Muscle of arm (tissue), 12 donors: Measurements from ENCODE around the gene RASGEF1C. TPM values are rescaled to one million over a fixed set of nuclear protein-coding genes. Genes with fewer than 3 reads are reported as not detected.

Experiments used
- DNase-seq: peaks from one replicate; pipeline ENCODE4 v3.0.0-alpha.2; 2013
- polyA plus RNA-seq, 12 donors: library from polyadenylated mRNA; unstranded; fragments of 120-200 nt; gene quantifications; one replicate each; pipeline ENCODE4 v1.2.1, GENCODE V29; 2013; ENCODE audit not compliant: insufficient read length in 12 of 12

The RASGEF1C gene
- polyA plus RNA-seq, 12 donors = 1.9 to 4.5 (median 3.1) TPM; not detected in 2

- DNase-seq = no peak
Observed at GRCh38 chr5:180084638-180085561, 124.1 kb downstream of the RASGEF1C start.

DNA sequence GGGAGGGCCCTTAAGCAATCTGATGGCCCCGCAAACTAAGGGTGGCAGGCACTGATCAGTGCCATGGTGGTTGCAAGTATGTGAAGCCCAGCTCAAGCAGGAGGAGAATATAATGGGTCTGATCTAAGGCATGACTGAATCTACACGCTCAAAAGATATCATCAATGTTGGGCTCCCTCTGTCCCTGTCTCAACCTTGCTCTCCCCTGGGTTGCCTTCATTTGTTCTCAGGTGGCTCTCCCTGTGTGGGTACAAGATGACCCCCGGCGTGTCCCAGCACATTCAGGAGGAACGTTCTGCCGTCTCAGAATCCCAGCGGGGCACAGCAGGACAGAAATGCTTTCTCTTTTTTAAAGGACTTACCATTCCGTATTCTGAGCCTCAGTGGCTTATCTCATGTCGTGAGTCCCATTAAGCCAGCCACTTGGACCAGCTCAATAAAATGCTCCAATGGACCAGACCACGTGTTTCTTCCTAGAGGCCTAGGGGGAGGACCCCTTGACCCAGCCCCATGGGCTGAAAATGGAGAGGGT lies 125.4 kb downstream of the RASGEF1C start:
- no peak for DNase-seq

GRCh38 chr5:180082633-180083420 lies 126.2 kb downstream of the RASGEF1C start:
- no peak for DNase-seq

GRCh38 chr5:180081481-180081880 lies 127.5 kb downstream of the RASGEF1C start:
- no peak for DNase-seq

GRCh38 chr5:180080486-180081280 lies 128.3 kb downstream of the RASGEF1C start:
- DNase-seq = no peak

DNA sequence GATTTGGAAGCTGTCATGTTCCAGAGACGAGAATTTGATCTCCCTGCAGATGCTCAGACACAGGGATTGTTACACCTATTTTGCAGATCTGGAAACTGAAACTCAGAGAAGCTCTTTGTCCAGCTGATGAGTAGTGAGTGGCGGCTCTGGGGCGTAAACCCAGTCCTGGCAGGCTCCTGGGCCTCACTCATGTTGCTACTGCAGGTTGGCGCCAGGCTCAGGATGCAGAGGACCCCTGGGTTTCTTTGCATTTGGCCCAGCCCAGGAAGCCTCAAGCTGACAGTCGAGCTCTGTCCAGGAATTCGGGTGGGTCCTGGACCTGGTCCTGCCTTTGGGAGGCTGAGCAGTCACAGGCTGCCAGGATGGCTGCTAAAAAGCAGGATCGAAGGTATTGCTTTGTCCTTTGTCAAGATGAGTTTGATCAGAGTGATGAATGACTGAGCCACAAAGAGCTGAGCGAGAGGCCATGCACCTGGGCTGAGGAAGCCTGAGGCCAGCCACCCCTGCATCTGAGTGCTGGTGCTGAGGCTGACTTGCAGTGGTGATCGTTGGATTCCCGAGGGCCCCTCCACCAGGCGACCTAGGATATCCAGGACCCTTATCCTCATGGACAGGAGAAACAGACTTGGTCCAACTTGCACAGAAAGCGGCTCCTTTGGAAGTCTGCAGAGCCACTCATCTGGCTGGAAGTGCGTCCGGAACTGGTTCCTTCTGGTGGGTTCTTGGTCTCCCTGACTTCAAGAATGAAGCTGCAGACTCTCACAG lies 129.1 kb downstream of the RASGEF1C start:
- no peak for DNase-seq

DNA sequence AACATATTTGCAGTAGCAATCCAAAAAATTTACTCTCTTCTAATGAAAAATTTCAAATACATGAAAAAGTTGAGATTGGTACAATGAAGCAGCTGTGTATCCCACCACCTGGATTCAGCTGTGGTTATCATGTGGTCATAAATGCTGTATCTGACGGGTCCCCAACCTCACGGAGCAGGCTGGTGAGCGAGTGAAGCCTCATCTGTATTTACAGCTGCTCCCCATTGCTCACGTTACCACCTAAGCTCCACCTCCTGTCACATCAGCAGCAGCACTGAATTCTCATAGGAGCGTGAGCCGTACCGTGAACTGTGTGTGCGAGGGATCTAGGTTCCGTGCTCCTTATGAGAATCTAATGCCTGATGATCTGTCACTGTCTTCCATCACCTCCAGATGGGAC lies 130.7 kb downstream of the RASGEF1C start:
- no peak for DNase-seq

- DNase-seq = no peak
Observed at GRCh38 chr5:180077594-180078284, 131.3 kb downstream of the RASGEF1C start.

- no peak for DNase-seq
Observed at GRCh38 chr5:180075703-180076102, 133.3 kb downstream of the RASGEF1C start.

DNA sequence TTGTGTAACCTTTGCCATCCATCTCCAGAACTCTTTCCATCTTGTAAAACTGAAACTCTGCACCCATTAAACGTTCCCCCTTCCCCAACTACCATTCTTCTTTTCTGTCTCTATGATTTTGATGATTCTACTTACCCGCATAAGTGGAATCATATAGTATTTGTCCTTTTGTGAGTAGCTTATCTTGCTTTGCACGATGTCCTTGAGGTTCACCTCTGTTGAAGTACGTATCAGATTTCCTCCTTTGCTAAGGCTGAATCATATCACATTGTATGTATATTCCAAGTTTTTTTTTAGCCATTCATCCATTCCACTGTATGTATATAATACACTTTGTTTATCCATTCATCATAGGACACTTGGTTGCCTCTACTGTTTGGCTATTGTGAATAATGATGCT lies 134.5 kb downstream of the RASGEF1C start:
- DNase-seq = no peak

GRCh38 chr5:180072556-180072955 lies 136.5 kb downstream of the RASGEF1C start:
- DNase-seq = no peak

GRCh38 chr5:180072256-180072548 lies 136.8 kb downstream of the RASGEF1C start:
- no peak for DNase-seq

DNA sequence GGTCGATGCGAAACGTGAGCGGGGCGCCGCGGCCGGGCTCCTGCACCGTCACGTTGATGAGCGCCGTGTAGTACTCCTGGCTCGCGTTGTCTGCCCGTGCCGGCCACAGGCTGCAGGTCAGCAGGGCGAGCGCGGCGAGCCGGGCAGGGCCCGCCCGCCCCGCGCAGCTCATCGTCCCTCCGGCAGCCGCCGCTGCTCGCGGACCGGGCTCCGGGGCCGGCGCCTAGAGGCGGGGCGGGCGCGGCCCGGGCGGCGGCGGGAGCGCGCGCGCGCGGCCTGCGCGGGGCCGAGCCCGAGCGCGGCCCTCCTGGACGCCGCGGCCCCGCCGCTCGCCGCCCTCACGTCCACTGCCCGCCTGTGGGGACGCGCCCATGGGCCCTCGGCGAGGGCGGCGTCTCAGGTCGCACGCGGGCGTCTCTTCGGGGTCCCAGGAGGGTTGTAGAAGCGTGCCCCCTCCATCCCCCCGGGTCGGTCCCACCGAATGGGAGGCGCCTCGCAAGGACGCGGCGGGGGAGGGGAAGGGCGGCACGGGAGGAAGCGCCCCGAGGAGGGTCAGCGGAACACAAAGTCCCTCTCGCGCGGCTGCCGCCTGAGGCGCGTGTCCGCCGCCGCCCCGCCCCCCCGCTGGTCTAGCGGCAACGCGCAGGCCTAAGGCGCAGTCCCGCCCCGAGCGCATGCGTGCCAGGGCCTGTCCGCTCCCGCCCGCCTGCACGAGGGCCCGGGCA lies 137.3 kb downstream of the RASGEF1C start, which contains the start of gene RNF130:
Gene RNF130, minus strand, starts transcription at position 229 of the 725 bp plus-strand sequence. Its CDS starts 57 bp downstream, at position 172.
- DNase-seq = peak; percentile 94

DNA sequence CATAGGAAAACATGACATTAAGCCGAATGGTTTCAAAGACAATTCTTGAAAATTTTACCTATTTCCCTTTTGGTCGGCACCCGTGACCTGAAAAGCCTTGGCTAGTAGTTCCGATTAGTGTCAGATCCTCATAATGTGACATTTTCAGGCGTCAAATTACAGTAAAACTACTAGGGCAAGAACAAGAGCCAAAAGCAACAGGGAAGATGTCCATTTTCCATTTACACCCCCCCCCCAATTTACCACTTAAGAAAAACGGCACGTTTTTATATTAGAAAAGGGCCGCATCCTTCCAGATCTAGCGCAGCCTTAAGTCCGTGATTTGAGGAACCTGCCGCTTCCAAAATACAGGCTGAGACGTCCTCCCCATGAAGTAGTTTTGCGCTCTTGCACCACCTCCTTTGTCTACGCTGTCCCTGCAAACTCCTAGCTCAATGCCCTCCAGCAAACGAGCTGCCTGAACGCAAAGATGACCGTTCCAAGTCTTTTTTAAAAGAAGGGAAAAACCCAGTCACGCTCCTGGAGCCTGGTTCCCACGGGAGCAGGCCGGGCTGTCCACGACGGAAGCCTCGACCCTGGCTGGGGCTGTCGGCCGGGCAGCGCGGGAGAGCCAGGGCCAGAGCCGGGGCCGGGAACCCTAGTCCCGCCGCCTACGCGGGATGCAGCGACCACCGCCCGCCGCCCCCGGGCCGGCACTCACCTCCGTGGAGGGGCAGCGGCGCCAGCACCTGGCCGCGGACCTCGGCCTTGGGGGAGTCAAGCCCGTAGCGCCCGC lies 138.1 kb downstream of the RASGEF1C start:
- DNase-seq = peak; percentile 62

GRCh38 chr5:180069589-180070247 lies 139.3 kb downstream of the RASGEF1C start:
- peak; percentile 31 for DNase-seq

DNA sequence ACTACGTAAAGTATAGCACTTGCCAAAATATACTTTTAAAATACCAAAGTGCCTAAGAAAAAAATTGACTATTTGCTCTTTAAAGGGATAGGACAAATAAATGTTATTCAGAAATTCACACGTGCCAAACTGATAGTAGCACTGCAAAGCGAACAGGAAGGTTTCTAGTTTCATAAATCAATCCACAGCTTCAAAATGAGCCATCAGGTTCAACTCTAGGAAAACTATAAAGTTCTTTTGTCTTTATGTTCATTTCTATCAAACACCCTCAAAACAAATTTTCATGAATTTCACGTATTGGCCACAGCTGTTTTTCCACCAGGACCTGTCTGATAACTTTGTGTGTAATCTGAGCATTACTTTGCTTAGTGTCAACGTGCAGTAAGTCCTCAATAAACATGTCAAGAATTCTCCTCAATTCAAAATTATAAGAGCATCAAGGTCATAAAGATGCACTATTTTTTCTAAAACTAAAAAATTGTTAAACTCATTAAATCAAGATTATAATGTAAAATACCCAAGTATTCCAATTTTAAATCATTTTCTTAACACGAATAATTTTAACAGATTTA lies 140.4 kb downstream of the RASGEF1C start:
- no peak for DNase-seq

DNA sequence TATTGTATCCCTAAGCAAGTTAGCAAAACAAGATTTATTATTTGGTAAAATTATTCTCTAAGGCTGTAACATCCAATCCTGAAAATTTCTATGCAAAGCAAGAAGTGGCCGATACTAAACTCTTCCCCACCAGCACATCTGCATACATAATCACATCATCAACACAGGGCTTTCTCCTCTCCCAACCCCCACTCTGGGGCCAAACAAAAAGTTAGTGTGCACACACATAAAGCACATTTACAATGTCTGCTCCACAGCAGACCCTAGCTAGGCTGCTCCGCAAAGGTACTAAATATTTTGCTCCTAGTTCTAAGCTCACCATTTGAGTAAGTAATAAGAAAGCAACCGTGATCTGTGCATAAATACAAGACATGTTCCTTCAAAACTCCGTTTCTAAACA lies 141.0 kb downstream of the RASGEF1C start:
- no peak for DNase-seq

DNA sequence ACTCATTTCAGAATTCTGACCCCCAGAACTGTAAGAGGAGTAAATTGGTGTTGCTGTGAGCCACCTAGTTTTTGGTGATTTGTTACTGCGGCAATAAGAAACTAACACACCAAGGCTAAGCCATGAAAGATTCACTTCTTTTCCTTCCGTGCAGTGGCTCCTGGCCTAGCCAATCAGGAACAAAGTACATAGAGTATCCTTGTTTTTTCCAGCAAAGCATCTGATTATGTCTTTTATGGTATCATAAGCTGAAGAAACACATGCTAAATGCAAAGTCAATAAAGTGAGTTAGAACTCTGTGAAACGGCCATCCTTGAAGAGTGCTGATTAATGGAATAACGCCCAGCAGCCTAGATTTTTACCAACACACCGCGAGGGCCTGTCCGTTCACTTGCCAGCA lies 148.8 kb downstream of the RASGEF1C start:
- no peak for DNase-seq
